HuH-7 (cell line): ENCODE data around the gene MMD.
A peak's percentile ranks its signal among the peaks of the same experiment; 100 is the strongest.
"Not testable (repeated sequence)": the region's sequence is repeated elsewhere in the genome, so short reads cannot be mapped to it uniquely, and the experiment has no call there.

Experiments
- DNase-seq: peaks from one replicate; pipeline ENCODE4 v3.0.0; 2011; ENCODE audit warnings: low spot score

MMD gene

DNA sequence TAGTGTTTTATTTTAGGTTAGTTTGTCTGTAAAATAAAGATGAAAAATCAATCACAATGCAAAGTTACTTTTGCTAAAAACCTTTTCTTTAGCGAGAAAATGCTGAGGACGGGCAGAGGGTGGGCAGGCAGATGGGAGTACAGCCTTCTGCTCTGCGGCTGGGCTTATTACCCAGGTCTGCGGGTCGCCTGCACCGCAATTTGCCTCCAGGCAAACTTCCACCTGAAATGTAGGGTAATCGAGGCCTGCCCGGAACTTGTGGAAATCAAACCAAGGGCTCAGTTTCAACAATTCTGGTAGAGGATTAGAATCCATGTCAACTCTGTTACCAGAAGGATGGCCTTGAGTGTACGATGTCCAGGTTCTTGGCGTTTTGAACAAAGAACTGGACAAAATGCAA, 22.3 kb upstream of the MMD start:
- no peak for DNase-seq

DNA sequence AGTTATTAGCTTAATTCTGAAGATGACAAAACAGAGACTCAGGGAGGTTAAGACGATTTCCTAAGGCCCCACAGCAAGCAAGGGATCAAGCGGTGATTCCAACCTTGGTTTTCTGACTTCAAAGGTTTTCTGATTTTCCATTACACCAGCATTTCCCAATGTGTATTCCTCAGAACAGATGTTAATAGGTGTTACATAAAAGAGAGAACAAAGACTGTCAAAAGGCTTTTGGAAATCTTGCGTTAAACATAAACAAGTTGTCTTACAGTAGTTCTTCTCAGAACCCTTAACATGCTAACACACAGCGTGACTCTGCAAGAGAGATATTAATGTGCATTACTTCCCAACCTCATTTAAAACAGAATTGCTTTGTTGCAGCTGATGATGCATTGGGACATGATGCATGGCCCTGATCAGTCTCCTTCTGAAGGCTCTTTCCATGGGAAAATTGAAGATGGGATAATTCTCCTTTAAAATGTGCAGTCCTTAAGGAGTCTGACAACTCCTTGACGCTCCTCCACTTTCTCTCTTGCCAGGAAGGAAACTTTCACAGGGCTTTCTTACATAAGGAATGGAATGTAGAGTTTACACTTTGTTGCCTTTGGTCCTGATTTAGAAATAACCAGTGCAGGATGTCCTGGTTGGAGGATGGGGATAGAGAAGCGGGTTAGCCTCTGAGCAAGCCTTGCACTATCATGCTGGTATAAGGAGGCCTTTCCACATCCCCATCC, 21.5 kb upstream of the MMD start:
- DNase-seq, result no peak

GRCh38 chr17:55442462-55442861, 20.8 kb upstream of the MMD start:
- no peak for DNase-seq

DNA sequence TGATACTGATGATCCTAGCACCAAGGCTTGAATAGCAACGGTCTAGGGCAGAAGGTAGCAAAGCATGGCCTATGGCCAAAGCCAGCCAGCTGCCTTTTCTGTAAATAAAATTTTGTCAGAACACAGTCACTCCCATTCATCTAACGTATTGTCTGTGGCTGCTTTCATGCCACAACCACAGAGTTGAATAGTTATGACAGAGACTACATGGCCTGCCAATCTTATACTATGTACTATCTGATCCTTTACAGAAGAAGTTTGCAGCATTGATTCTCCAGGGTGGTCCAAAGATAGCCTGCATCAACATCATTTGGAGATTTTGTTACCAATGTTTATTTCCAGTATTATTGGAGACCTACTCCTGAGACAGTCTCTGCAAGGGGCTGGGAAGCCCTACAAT, 19.9 kb upstream of the MMD start:
- DNase-seq, result no peak

DNA sequence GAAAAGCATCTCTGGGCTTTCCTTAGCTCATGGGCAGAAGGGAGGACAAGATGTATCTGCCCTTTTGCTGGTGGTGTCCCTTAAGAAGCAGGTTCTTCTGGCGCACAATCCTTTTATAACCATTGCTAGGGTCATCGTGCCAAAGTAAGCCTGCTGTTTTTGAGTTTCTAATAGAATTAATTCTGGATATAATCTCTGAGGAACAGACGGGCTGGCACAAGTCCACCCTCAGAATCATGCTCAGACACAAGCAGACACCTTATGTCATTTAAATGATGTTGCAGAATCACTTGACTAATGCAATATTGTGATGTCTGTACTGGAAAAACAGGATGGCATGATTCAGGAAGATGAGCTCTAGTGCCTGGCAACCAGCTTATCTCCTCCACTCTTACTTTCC, 18.8 kb upstream of the MMD start:
- no peak for DNase-seq

- no peak for DNase-seq
Observed at GRCh38 chr17:55437159-55437605, 15.5 kb upstream of the MMD start.

DNA sequence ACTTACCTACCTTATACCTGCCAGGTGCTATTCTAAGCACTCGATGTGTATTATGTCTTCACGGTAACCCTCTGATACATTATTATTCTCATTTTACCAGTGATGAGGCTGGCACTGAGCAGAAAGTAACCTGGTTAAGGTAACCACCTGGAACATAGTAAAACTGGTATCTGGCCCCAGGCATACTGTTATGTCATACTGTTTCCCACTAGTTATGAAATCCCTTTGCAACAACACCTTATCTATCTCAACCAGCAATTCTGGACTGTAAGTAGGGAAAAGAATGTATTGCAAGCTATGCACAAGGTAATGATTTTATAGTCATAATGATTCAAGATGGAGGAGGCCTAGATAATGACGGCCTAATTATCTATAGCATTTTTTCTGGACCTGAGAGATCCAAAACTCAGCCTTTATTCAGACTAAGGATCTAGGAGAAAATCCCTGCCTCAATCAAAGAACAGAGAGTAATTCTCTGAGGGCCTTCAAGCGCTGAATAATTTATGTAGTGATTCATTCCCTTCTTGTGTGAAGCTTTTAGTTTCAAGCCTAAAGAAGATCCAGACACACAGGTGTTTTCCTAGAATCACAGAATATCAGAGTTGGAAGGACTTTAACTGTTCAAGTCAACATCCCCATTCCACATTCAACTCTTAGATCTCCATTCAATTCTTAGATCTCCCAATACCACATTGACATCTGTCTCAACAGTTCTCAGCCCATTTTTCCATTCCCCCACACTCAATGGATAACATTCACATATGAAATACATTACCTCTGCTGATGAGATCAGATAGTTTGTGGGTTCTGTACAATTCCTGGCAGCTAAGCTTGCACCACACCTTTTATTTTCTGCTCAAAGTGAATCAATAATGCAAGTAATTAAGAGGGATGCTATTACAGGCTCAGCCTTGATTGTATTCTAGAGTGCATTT, 14.9 kb upstream of the MMD start:
- no peak for DNase-seq

- no peak for DNase-seq
Observed at GRCh38 chr17:55435408-55435807, 13.8 kb upstream of the MMD start.

DNA sequence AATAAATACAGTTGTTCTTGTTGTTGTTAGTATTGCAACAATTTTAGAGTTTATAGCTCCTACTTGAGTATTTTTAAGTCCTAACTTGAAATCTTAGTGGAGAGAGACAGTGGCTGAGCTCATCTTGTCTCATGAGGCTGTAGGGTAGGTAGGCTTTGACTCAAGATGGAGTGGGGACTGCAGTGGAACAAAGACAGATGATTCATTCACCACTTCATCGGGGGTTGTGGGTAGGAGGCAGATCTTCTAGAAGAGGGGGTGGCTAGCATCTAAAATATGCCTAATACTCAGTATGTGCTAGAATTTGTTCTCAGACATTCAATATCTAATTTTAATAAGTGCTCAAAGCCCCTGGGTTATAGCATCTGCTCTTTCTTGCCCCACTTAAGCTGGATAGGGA, 13.1 kb upstream of the MMD start:
- no peak for DNase-seq

DNA sequence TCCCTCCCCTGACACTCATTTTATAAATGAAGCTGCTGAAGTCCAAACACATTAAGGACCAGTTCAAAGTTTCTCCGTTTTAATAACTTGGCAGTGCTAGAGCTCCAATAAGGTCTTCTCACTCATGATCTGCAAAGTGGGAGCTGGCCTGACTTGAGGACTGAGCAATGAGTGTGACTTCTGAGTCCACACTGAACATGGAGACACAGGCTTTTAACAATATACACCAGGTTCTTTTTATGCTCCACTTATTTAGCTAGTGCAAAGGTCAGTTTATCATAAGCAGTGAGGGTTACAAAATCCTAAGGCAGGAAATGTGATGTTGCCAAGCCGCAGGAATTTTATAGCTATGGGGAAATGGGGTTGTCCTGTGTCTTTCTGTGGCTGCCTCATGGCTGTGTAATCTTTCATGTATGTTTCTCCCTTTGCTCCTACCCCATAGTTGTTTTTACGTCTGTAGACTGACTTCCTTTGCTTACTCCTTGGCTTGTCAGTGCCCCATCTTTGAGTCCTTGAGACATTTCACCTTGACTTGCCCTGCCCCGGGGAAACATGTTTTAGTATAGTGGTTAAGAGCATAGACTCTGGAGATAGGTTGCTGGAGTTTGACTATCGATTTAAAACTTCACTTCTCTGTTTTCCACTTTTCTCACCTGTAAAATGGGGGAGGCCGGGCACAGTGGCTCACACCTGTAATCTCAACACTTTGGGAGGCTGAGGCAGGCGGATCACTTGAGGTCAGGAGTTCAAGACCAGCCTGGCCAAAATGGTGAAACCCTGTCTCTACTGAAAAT, 12.2 kb upstream of the MMD start:
- DNase-seq, result peak; percentile 70

GRCh38 chr17:55433029-55433628, 11.5 kb upstream of the MMD start:
- DNase-seq, result no peak

DNA sequence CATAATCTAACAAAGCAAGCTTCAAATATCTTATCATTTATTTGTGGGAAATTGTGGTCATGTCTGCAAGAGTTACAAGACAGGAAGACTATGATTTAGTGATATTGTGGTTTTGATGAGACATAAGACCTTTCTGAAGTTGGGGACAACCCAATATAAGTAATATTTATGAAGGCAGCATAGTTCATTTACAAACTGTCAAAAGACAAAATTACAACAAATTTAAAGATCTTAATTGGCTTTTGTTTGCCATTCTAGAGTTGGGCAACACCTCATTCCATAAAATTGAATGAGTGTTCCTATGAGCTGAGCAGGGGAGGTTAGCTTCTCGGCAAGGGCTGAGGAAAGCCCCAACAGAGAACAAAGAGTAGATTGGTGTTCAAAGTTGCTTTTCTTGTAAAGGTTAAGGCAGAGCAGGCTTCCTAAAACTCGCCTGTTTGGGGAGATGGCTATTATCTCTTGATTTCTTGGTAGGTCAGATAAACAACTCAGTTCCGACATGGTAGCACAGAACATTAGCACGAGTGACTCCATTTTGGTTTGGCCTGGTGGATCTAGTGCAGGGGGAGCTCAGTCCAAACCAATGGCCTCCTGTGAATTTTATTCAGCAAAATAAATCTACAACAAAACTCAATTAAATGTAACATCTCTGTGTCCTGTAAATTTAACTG, 10.9 kb upstream of the MMD start:
- no peak for DNase-seq

- not testable (repeated sequence) for DNase-seq
Observed at GRCh38 chr17:55431914-55432313, 10.3 kb upstream of the MMD start.

DNA sequence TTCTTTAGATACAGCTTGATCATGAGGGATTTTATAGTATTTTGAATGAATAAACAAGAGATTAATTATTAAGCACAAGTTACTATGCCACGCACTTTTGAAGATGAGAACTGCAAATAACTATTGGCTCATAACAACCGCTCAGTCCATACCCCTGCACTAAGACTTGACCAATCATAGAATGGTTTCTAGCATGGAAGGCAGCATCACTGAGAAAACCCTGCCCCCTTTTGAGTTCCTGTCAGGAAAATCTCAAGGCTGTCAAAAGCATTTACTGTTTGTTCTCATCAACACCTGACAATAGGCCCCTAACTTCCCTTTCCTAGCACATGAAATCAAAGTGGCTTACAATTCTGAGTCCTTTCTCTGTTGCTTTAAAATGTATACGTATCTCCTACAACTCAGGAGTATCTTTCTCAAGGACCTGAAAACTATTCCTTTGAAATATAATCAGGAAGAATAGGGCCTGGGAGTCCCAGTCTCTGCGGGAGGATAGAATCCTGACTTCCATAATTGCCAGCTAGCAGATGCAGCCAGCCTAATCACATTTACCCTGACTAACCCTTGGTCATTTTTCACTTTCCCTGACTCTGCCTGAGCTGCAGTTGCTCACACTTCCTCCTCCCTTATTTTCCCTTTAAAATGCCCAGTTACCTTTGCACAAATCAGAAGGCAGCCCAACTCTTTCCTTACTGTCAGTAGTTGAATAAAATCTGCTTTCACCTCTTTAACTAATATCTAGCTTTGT, 9.1 kb upstream of the MMD start:
- DNase-seq, result no peak

DNA sequence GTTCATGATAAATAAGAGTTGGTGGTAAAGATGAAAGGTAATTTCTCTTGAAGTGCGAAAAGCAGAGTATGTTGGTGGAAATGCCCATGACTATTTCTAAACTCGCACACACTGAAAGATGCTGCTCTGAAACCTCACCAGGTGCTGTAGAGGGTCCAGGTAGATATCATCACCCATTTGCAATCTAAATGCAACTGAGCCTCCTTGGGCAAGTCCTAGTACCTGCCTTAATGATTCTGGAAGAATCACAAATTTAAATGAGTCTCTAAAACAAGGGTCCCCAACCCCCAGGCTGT, 5.9 kb upstream of the MMD start:
- DNase-seq, result no peak

GRCh38 chr17:55426851-55427586, 5.4 kb upstream of the MMD start:
- DNase-seq, result no peak

GRCh38 chr17:55424893-55425540, 3.4 kb upstream of the MMD start:
- DNase-seq, result no peak

DNA sequence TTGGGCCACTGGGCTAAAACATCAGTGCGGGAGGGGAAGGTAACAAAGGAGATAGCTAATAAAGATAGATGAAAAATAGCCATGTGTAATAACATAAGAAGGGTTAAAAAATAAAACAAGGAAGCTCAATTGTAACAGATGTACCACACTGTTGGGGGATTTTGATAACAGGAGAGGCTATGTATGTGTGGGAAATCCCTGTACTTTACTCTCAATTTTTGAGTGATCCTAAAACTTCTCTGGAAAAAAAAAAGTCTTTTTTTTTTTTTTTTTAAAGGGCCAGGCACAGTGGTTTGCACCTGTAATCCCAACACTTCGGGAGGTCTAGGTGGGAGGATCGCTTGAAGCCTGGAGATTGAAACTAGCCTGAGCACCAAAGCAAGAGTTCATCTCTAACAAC, 1.9 kb upstream of the MMD start:
- DNase-seq, result no peak

GRCh38 chr17:55422828-55423164, 1.2 kb upstream of the MMD start:
- DNase-seq, result not testable (repeated sequence)

DNA sequence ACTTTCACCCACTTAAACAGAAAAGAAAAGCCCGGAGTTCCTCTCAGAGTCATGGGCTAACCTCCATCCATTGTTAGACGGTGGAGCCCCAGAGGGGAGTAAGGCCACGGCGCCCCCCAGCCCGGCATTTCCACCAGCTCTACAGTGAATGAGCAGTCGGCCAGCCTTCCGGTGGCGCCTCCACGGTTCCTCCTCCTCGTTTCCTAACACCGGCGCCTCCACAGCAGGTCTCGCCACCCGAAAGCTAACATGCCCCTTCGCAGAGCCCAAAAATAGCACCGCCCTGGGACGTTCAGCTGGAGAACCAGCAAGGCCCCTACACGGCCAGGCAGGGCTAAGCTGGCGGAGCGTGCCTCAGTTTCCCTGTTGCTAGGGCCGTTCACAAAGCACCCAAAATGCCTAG, 858 bp downstream of the MMD start:
- no peak for DNase-seq
